ENCODE results near the gene FLVCR2.

FLVCR2 gene

GRCh38 chr14:75577729-75578101 is 705 bp upstream of the FLVCR2 start:
- Histone ChIP-seq H3K27ac (ENCODE audit: extremely low read depth, low read depth, low read length) (no peak overlapping the region; the same call in 1 of the 2 replicates), H3K36me3 (ENCODE audit: control insufficient read depth in 2 of 2, insufficient read depth in 1 of 2, low read length in 2 of 2) (no peaks in the 10 kb centered on the region), H3K4me1 (ENCODE audit: control insufficient read depth, insufficient read depth, low read length) (peaks cover 4% of the 10 kb centered on the region; the same call in 1 of the 2 replicates), H3K9me3 (ENCODE audit: control insufficient read depth, insufficient read depth, low read depth, low read length) (no peaks in the 10 kb centered on the region), H3K4me3 (ENCODE audit: low read depth, low read length) (peak overlapping the region; percentile 49)
- TF ChIP-seq ZNF654 (tag by site-specific recombination; IDR thresholded peaks at IDR 0.05; ENCODE audit: low read depth) (peak; percentile 77), INSM2 (tag by site-specific recombination; IDR thresholded peaks at IDR 0.05) (peak; percentile 89), ZNF24 (tag by site-specific recombination; IDR thresholded peaks at IDR 0.05) (no peak), ZNF121 (tag by site-specific recombination; IDR thresholded peaks at IDR 0.05) (no peak), ZNF133 (tag by site-specific recombination; IDR thresholded peaks at IDR 0.05) (no peak), ZNF600 (tag by site-specific recombination; IDR thresholded peaks at IDR 0.05) (peak; percentile 89), CTCF (tag by site-specific recombination; IDR thresholded peaks at IDR 0.05) (peak; percentile 52), ZNF561 (tag by site-specific recombination; IDR thresholded peaks at IDR 0.05; ENCODE audit: borderline replicate concordance) (peak; percentile 54; the same call in 1 of the 2 replicates), ZNF138 (tag by site-specific recombination; IDR thresholded peaks at IDR 0.05; ENCODE audit: borderline replicate concordance) (no peak), ZBTB8A (tag by site-specific recombination; IDR thresholded peaks at IDR 0.05) (0 out of 2 replicates have a peak, but pooled peaks have one; percentile 20), ZSCAN30 (tag by site-specific recombination; IDR thresholded peaks at IDR 0.05) (peak; percentile 38), ZFHX2 (tag by site-specific recombination; conservative IDR thresholded peaks at IDR 0.05) (0 out of 2 replicates have a peak, but pooled peaks have one; percentile 4), ZBTB17 (tag by site-specific recombination; IDR thresholded peaks at IDR 0.05) (peak; percentile 27; the same call in 1 of the 2 replicates), ZNF660 (tag by site-specific recombination; IDR thresholded peaks at IDR 0.05) (0 out of 2 replicates have a peak, but pooled peaks have one; percentile 38), REST (tag by site-specific recombination; IDR thresholded peaks at IDR 0.05) (peak; percentile 54), TCF7L2 (IDR thresholded peaks at IDR 0.05; ENCODE audit: borderline replicate concordance, low read depth, low read length) (peak; percentile 17; the same call in 1 of the 2 replicates), ZNF658 (tag by site-specific recombination; IDR thresholded peaks at IDR 0.05) (no peak)
- CTCF ChIA-PET, result interaction anchor here (0.5 to 9.1 kb wide), 25 partner anchors 11 to 1005 kb away, joined by 3 to 266 read pairs (median 4); partner anchors contain the start of genes ERG28, TGFB3 and TTLL5
- POLR2A ChIA-PET, result interaction anchor here (2.1 to 2.3 kb wide), 3 partner anchors 71 to 83 kb away, joined by 9 to 19 read pairs (median 10); partner anchors contain the start of genes ERG28 and TTLL5

GRCh38 chr14:75578786-75579337 is 442 bp downstream of the FLVCR2 start:
- H3K36me3 ChIP-seq (ENCODE audit: control insufficient read depth in 2 of 2, insufficient read depth in 1 of 2, low read length in 2 of 2), result no peaks in the 10 kb centered on the region
- no peak overlapping the region; the same call in 1 of the 2 replicates for H3K27ac ChIP-seq (ENCODE audit: extremely low read depth, low read depth, low read length)
- peak overlapping the region; percentile 49 for H3K4me3 ChIP-seq (ENCODE audit: low read depth, low read length)
- peaks cover 4% of the 10 kb centered on the region; the same call in 1 of the 2 replicates for H3K4me1 ChIP-seq (ENCODE audit: control insufficient read depth, insufficient read depth, low read length)
- ChIA-PET POLR2A (interaction anchor here (2.1 to 2.3 kb wide), 3 partner anchors 70 to 82 kb away, joined by 9 to 19 read pairs (median 10); partner anchors contain the start of genes ERG28 and TTLL5), CTCF (interaction anchor here (0.5 to 9.1 kb wide), 11 partner anchors 10 to 1191 kb away, joined by 3 to 266 read pairs (median 4); partner anchors contain the start of genes ERG28, TGFB3 and TTLL5)
- no peaks in the 10 kb centered on the region for H3K9me3 ChIP-seq (ENCODE audit: control insufficient read depth, insufficient read depth, low read depth, low read length)
- TF ChIP-seq ZNF777 (tag by site-specific recombination; IDR thresholded peaks at IDR 0.05; ENCODE audit: borderline replicate concordance) (no peak), ZNF707 (tag by site-specific recombination; IDR thresholded peaks at IDR 0.05) (no peak), SP7 (tag by site-specific recombination; IDR thresholded peaks at IDR 0.05) (no peak), ZNF549 (tag by site-specific recombination; IDR thresholded peaks at IDR 0.05) (no peak), HOXA7 (CRISPR knock-in tag; IDR thresholded peaks at IDR 0.05; ENCODE audit: borderline replicate concordance) (no peak), ZFHX2 (tag by site-specific recombination; conservative IDR thresholded peaks at IDR 0.05) (no peak), ZNF404 (tag by site-specific recombination; IDR thresholded peaks at IDR 0.05) (no peak), ZNF366 (tag by site-specific recombination; conservative IDR thresholded peaks at IDR 0.05) (no peak), ZBTB49 (tag by site-specific recombination; IDR thresholded peaks at IDR 0.05; ENCODE audit: low read depth) (no peak), EGR2 (tag by site-specific recombination; IDR thresholded peaks at IDR 0.05; ENCODE audit: low read depth) (no peak)

All from HEK293 (cell line).